IMR-90 (cell line): ENCODE data around the gene CLCNKA. TPM values are rescaled to one million over a fixed set of nuclear protein-coding genes. Genes with fewer than 3 reads are reported as not detected.
A peak's percentile ranks its signal among the peaks of the same experiment; 100 is the strongest.

ENCODE experiments used
- ATAC-seq: fragments of 200-7000 bp; cut with Tn5 transposase; 2 replicates; pipeline ENCODE4 v1.9.1; 2020; ENCODE audit warnings: low read depth, mild to moderate bottlenecking, moderate library complexity
- BruUV-seq: library from RNA; stranded (reverse); fragments of 400-500 nt; replicated peaks from 2 replicates; lab custom pipeline; 2021; lab: Mats Ljungman, UMichigan
- CTCF ChIA-PET: fragments of 300-600 bp; formaldehyde crosslinking; extraction: SDS; loops from one replicate; lab custom pipeline; 2021; ENCODE audit warnings: antibody characterized with exemption; lab: Yijun Ruan, JAX
- POLR2A ChIA-PET: fragments of 300-600 bp; sonication (Branson Sonifier 250); formaldehyde crosslinking; loops from one replicate; lab custom pipeline; 2022; ENCODE audit warnings: antibody characterized with exemption; ENCODE audit not compliant: unreplicated experiment; lab: Charles Lee
- DNase-seq: peaks from one replicate; pipeline ENCODE4 v3.0.0; 2013
- H2AFZ ChIP-seq: replicated peaks from 2 replicates; pipeline ENCODE3; 2013; ENCODE audit warnings: low read length, mild to moderate bottlenecking; ENCODE audit not compliant: poor library complexity
- H2AK5ac ChIP-seq: 2 replicates; pipeline ENCODE4 v1.6.1; 2013; ENCODE audit warnings: low read depth, low read length, inconsistent platforms
- H2AK9ac ChIP-seq: replicated peaks from 2 replicates; pipeline ENCODE3; 2013; ENCODE audit warnings: mild to moderate bottlenecking, low read depth, low read length, moderate library complexity; ENCODE audit not compliant: poor library complexity
- H2BK120ac ChIP-seq: 2 replicates; pipeline ENCODE4 v1.6.1; 2013; ENCODE audit warnings: low read depth, low read length, inconsistent platforms
- H2BK15ac ChIP-seq: 3 replicates; pipeline ENCODE4 v1.6.1; 2013; ENCODE audit warnings: low read depth, low read length, inconsistent platforms
- H2BK20ac ChIP-seq: 2 replicates; pipeline ENCODE4 v1.6.1; 2013; ENCODE audit warnings: low read depth, mild to moderate bottlenecking, inconsistent platforms, low read length, moderate library complexity
- H2BK5ac ChIP-seq: 2 replicates; pipeline ENCODE4 v1.6.1; 2013; ENCODE audit warnings: mild to moderate bottlenecking, low read depth, low read length, inconsistent platforms; ENCODE audit not compliant: poor library complexity, severe bottlenecking
- H3K14ac ChIP-seq: replicated peaks from 2 replicates; pipeline ENCODE4 v1.6.1; 2013; ENCODE audit warnings: low read depth, low read length, inconsistent platforms
- H3K18ac ChIP-seq: 2 replicates; pipeline ENCODE4 v1.6.1; 2013; ENCODE audit warnings: low read depth, low read length, control low read depth
- H3K23ac ChIP-seq: 2 replicates; pipeline ENCODE4 v1.6.1; 2013; ENCODE audit warnings: low read depth, low read length, inconsistent platforms
- H3K27ac ChIP-seq: 2 replicates; pipeline ENCODE4 v1.5.1; 2013; ENCODE audit warnings: mild to moderate bottlenecking, control low read depth, low read length; ENCODE audit not compliant: insufficient read depth
- H3K27me3 ChIP-seq: 2 replicates; pipeline ENCODE4 v1.6.1; 2013; ENCODE audit warnings: low read length; ENCODE audit not compliant: control insufficient read depth, insufficient read depth
- H3K36me3 ChIP-seq: 2 replicates; pipeline ENCODE4 v1.6.1; 2013; ENCODE audit warnings: low read length, mixed read lengths; ENCODE audit not compliant: control insufficient read depth, insufficient read depth
- H3K4ac ChIP-seq: 2 replicates; pipeline ENCODE4 v1.6.1; 2013; ENCODE audit warnings: low read depth, low read length, inconsistent platforms
- H3K4me1 ChIP-seq: 2 replicates; pipeline ENCODE4 v1.6.1; 2013; ENCODE audit warnings: low read length, mixed read lengths; ENCODE audit not compliant: control insufficient read depth, insufficient read depth
- H3K4me2 ChIP-seq: 2 replicates; pipeline ENCODE4 v1.6.1; 2013; ENCODE audit warnings: low read depth, mild to moderate bottlenecking, control low read depth, low read length, moderate library complexity
- H3K4me3 ChIP-seq: 2 replicates; pipeline ENCODE4 v1.5.1; 2013; ENCODE audit warnings: low read depth, mild to moderate bottlenecking, control low read depth, low read length, moderate library complexity; ENCODE audit not compliant: insufficient read depth
- H3K56ac ChIP-seq: 2 replicates; pipeline ENCODE4 v1.6.1; 2013; ENCODE audit warnings: low read length, inconsistent platforms; ENCODE audit not compliant: insufficient read depth; ENCODE audit errors: extremely low read depth
- H3K79me1 ChIP-seq, 2 experiments: 2 replicates each; pipeline ENCODE4 v1.6.1; 2013; ENCODE audit warnings: low read length in 2 of 2, inconsistent platforms in 1 of 2, low read depth in 1 of 2
- H3K9ac ChIP-seq: 2 replicates; pipeline ENCODE4 v1.6.1; 2013; ENCODE audit warnings: low read depth, low read length, control low read depth
- H3K9me1 ChIP-seq: 2 replicates; pipeline ENCODE4 v1.6.1; 2013; ENCODE audit warnings: low read length, inconsistent platforms; ENCODE audit not compliant: insufficient read depth
- H3K9me3 ChIP-seq: 2 replicates; pipeline ENCODE4 v1.6.1; 2013; ENCODE audit warnings: low read length; ENCODE audit not compliant: control insufficient read depth, insufficient read depth
- H4K20me1 ChIP-seq: 2 replicates; pipeline ENCODE4 v1.6.1; 2013; ENCODE audit warnings: low read length, inconsistent platforms; ENCODE audit not compliant: insufficient read depth
- H4K5ac ChIP-seq: 2 replicates; pipeline ENCODE4 v1.6.1; 2013; ENCODE audit warnings: mild to moderate bottlenecking, low read depth, low read length, control low read depth
- H4K8ac ChIP-seq, 2 experiments: 2 replicates each; pipeline ENCODE4 v1.6.1; 2013; ENCODE audit warnings: low read depth in 2 of 2, low read length in 2 of 2, control low read depth in 1 of 2, inconsistent platforms in 1 of 2
- H4K91ac ChIP-seq: 2 replicates; pipeline ENCODE4 v1.6.1; 2013; ENCODE audit warnings: low read depth, low read length, inconsistent platforms; ENCODE audit not compliant: insufficient read depth
- CHD1 ChIP-seq: IDR thresholded peaks from 2 replicates; pipeline ENCODE4 v1.6.1; 2012; ENCODE audit warnings: low read depth, low read length, improper control_type of control experiment
- WGBS, 2 experiments: methylation state at CpG; one replicate each; pipeline versions ENCODE4 v1.1.5 to v1.1.7; 2013; ENCODE audit warnings: missing lambda C conversion rate in 2 of 2; ENCODE audit not compliant: insufficient read length in 1 of 2; ENCODE audit errors: extremely low coverage in 2 of 2; 5-methylcytosine and 5-hydroxymethylcytosine counted together
- dilution Hi-C: fragments of 300-500 bp; cut with HindIII; formaldehyde crosslinking; loops from one replicate; pipeline ENCODE4 v1.14.3; 2018; ENCODE audit warnings: low sequenced_read_pairs; ENCODE audit not compliant: unreplicated experiment
- in situ Hi-C: fragments of 300-500 bp; cut with MboI; formaldehyde crosslinking; loops from 3 replicates; pipeline ENCODE4 v1.14.3; 2019; ENCODE audit warnings: low sequenced_read_pairs, inconsistent platforms, mixed read lengths
- intact Hi-C: fragments of 100-400 bp; cut with micrococcal nuclease; formaldehyde crosslinking; loops from 2 replicates; pipeline ENCODE4 v1.10.0; 2022
- polyA plus RNA-seq, 3 experiments: library from polyadenylated mRNA; depleted of rRNA; stranded (reverse); fragments of >200 nt; gene quantifications; 2 replicates each; pipeline ENCODE4 v1.2.3, GENCODE V29; 2012; ENCODE audit warnings: low replicate concordance in 1 of 3
- total RNA-seq: library from RNA; depleted of rRNA; stranded (reverse); fragments of >200 nt; gene quantifications from 2 replicates; pipeline ENCODE4 v1.2.3, GENCODE V29; 2012
- TF ChIP-seq, protein P1 (sequence below): fragments of 150-350 bp; IDR thresholded peaks from 2 replicates; pipeline ENCODE4 v1.6.1; 2016; ENCODE audit warnings: low read depth, mild to moderate bottlenecking, low read length, moderate library complexity, borderline replicate concordance

The CLCNKA gene
- total and polyA plus RNA-seq, 2 of the 4 experiments (the other 2 are of a cell fraction), result 0.05 TPM; not detected in 1

DNA sequence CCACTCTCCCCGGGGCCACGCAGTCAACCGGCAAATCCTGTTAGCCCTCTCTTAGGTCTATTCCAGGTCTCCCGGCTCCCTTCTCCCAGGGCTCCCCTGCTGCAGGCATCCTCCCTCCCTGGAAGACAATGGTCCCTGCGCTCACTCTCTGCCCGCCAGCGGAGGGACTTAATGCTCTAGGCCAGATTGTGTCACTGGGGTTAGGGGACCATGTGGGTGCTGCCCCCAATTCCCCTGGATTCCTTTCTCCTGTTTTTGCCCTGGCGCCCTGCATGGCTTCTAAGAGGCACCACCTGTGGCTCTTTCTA is 43.4 kb downstream of the CLCNKA start:
- no peak overlapping the region for H3K56ac ChIP-seq
- peaks cover 4% of the 10 kb centered on the region; the same call in 1 of the 2 replicates for H3K4me1 ChIP-seq
- H2AK5ac ChIP-seq, result no peak overlapping the region
- ChIA-PET CTCF (interaction anchor here (1.3 kb wide), 1 partner anchor 9 kb away, joined by 4 read pairs; no protein-coding TSS in a partner anchor), POLR2A (no interaction called here)
- H3K23ac ChIP-seq, result no peak overlapping the region
- in situ Hi-C loops, result no loop called here
- no peaks in the 10 kb centered on the region for H3K9me3 ChIP-seq
- no peak overlapping the region for H3K4ac ChIP-seq
- BruUV-seq, result no TSS peak
- 33% methylated on average over 4 of the region's 8 CpGs; no CpG with 5 or more reads in 1 of the 2 experiments for WGBS, 2 experiments
- no peaks in the 10 kb centered on the region for H3K36me3 ChIP-seq
- no peak overlapping the region for H3K4me2 ChIP-seq
- no peak overlapping the region for H3K14ac ChIP-seq
- ATAC-seq (no peak), DNase-seq (no peak)
- no peaks in the 10 kb centered on the region for H3K9me1 ChIP-seq
- H2AK9ac ChIP-seq, result peak overlapping the region; percentile 50
- no peak overlapping the region for H3K9ac ChIP-seq
- no peak overlapping the region for H2AFZ ChIP-seq
- no peak for TF ChIP-seq CHD1
- TF ChIP-seq, protein P1, sequence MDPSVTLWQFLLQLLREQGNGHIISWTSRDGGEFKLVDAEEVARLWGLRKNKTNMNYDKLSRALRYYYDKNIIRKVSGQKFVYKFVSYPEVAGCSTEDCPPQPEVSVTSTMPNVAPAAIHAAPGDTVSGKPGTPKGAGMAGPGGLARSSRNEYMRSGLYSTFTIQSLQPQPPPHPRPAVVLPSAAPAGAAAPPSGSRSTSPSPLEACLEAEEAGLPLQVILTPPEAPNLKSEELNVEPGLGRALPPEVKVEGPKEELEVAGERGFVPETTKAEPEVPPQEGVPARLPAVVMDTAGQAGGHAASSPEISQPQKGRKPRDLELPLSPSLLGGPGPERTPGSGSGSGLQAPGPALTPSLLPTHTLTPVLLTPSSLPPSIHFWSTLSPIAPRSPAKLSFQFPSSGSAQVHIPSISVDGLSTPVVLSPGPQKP, result no peak
- H3K27me3 ChIP-seq, result peaks cover 45% of the 10 kb centered on the region
- no peak overlapping the region for H2BK120ac ChIP-seq
- H3K27ac ChIP-seq, result no peak overlapping the region
- no peak overlapping the region for H2BK15ac ChIP-seq
- no peak overlapping the region for H4K8ac ChIP-seq
- no peak overlapping the region for H3K4me3 ChIP-seq
- H4K91ac ChIP-seq, result no peak overlapping the region
- H4K20me1 ChIP-seq, result no peaks in the 10 kb centered on the region; the same call in 1 of the 2 replicates
- no peak overlapping the region for H4K5ac ChIP-seq
- no peak overlapping the region for H3K18ac ChIP-seq
- intact Hi-C loops, result no loop called here
- dilution Hi-C loops, result no loop called here
- no peak overlapping the region for H2BK20ac ChIP-seq
- no peaks in the 10 kb centered on the region for H3K79me1 ChIP-seq
- no peak overlapping the region for H2BK5ac ChIP-seq
